CD1c-positive myeloid dendritic cell (primary cell): Measurements from ENCODE around the gene IFNLR1.

Source experiments
- DNase-seq: peaks from one replicate; pipeline ENCODE4 v3.0.0-alpha.2; 2016; ENCODE audit errors: extremely low spot score

IFNLR1 gene

DNA sequence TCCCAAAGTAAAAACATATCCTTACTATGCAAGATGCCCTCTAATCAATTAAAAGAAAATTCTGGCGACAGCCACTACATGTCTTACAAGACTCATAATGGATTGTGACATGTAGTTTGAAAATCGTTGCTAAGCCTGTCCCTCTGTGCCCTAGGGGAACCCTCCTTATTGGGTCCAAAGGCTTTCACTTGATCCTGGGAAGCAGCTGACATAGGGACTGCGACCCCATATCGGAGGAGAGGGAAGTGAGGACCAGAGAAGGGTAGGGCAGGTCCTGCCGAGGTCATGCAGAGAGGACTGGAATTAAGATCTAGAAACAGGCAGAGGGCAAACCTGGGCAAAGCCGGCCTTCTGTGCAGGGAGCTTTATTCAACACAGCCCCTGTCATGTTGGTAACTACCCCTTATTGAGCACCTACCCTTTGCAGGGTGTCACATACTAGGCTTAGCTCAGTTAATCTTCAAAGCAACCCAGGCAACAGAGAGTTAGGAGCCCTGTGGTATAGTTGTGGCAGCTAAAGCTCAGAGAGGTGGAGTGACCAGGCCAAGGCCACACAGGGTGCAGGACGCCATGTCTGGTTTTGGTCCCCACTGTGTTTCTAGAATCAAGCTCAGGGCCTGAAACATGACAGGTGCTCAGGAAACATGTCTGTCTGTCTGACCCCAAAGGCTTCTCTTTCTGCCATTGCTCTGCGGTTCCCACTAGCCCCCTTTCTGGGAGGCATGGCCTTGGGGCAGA, 18.4 kb upstream of the IFNLR1 start:
- no peak for DNase-seq

DNA sequence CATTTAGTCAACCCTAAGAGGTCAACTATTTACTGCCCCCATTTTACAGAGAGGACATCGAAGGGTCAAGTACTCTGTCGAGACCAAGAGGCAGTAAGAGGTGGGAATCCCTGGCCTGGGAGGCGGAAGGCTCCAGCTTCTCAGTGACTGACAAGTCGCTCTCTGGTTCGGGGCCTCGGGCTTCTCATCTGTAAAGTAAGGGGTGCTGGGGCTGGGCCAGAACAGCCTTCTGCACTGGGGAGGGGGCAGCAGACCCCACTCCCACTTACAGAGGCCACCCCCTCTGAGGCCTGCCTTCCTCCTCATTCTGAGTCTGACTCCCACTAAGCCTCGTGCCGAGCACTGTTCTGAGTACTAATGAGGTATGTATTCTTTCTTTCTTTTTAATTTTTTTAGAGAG, 17.0 kb upstream of the IFNLR1 start:
- DNase-seq, result no peak

DNA sequence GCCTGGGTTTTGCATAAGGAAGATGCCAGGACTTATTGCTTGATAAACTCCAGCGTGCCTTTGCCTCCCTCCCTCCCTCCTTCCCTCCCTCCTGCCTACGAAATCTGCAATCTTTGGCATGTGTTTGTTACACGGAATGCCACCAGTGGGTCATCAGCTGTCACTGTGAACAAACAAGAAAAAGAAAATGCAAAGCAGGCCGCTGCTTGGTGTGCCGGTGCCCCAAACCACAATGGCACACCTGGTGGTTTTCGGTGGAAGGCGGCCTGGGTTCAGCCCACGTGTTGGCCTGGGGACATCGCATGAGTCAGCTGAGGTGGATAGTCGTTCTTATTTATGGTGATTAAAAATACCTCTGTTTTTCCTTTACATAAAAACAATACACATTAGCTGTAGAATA, 16.3 kb upstream of the IFNLR1 start:
- DNase-seq, result no peak

DNA sequence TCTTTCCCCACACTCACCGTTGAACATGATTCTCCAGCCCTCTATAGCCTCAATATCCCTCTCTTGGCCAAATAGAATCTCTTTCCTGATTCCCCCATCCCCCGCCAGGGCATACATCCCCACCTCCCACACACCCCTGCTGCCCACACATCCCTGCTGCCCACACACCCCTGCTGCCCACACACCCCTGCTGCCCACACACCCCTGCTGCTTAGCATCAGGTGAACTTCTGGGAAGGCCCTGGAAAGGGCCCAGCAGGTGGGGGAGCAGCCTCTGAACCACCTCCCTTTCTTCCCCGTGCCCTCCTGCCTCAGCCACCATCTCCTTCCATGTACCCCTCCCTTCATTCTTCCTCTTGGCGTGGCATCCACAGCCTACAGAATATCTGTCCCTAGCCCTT, 15.9 kb upstream of the IFNLR1 start:
- no peak for DNase-seq

DNA sequence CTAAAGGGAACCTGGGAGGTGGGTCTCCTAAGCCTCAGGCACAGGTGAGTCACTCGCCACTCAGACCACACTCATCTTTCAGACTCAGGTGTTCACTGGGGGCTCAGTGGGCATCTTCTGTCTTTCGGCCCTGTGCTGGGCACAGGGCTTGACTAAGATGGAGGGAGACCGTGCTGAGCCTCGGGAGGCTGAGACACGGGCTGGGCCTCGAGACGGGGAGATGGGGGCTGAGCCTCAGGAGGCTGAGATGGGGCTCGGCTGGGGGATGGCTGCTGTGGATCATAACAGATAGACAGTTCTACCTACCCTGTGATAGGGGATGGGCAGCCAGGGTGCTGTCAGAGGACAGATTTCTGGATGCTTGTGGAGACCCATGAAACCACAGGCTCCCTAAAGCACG, 15.5 kb upstream of the IFNLR1 start:
- DNase-seq, result no peak

DNA sequence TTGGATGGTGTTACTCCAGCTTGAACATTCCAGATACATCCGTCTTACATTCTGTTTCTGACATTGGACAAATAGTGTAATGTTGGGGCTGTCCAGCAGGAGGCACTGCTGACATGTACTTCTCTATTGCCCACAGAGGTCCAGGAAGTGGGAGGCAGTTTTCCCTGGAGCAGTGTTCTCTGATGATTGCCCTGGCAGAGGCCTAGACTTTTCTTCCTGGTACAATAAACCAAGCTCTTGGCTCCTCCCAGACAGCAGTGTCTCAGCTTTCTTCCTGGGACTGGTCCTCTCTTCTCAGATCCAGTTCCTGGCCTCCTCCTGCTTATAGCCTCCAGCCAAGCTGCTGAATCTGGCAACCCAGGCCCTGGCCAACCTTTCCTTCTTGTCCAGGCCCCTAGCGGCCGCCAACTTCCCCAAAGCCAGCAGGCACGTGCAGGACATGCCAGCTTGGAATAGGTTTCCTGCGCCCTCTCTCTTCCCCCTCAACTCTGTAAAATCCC, 14.9 kb upstream of the IFNLR1 start:
- DNase-seq, result peak; percentile 81

DNA sequence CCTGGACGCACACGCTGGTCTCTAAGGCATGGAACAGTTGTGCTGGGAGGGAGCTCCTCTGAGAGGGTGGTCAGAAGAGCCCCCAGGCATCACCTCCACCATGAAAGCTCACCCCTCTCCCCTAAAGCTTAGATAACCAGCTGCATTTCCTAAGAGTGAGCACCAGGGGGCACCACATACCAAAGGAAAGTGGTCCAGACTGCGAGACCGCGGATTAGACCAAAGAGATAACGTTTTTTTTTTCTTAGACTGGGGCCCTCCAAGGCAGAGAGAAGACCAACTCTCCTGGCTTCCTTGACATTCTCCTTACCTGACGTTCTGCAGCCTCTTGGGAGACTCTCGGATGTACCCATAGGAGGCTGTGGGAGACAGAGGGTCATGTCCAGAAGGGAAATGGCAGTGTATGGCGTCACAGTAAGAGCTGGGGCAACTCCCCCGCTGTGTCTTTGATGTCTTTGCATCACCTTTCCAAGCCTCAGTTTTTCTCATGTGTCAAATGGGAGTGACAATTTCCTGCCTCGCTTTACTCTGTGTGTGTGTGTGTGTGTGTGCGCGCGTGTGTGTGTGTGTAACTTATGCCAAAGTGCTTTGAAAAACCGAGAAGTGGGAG, 12.3 kb upstream of the IFNLR1 start:
- DNase-seq, result peak; percentile 75

DNA sequence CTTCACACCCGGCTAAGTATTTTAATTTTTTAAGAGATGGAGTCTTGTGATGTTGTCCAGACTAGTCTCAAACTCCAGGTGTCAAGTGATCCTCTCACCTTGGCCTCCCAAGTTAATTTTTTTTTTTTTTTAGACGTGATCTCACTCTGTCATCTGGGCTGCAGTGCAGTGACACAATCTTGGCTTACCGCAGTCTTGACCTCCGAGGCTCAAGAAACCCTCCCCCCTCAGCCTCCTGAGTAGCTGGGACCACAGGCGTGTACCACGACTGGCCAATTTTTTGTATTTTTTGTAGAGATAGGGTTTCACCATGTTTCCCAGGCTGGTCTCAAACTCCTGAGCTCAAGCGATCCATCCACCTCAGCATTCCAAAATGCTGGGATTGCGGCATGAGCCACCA, 11.7 kb upstream of the IFNLR1 start:
- no peak for DNase-seq

DNA sequence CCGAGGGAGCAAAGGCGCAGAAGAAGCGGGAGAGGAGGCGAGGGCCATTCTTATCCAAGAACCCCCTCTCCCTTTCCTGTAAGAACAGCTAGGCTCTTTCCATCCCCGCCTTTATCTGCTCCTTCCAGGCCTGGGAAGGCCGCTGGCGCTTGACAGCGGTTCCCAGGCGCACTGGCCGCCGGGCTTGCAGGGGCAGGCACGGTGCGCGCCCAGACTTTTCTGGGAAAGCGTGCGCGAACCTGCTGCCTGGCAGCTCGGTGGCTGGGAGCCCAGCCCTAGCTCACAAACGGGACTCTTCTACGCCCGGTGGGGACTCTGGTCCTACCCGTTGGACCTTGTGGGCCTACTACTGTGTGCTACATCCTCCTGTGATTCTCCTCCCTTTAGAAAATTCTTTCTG, 8.8 kb upstream of the IFNLR1 start:
- DNase-seq, result no peak

DNA sequence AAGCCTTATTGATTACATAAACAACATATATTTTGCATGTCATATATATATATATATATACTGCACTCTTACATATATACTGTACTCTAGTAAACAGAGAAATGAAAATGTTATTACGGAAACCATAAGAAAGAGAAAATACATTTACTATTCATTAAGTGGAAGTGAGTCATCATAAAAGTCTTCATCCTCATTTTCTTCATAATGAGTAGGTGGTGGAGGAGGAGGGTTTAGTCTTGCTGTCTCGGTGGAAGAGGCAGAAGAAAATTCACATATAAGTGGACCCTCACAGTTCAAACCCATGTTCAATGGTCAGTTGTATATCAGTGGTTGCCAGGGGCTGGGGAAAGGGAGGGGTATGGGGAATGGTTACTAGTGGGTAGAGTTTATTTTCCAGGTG, 8.0 kb upstream of the IFNLR1 start:
- peak; percentile 54 for DNase-seq

DNA sequence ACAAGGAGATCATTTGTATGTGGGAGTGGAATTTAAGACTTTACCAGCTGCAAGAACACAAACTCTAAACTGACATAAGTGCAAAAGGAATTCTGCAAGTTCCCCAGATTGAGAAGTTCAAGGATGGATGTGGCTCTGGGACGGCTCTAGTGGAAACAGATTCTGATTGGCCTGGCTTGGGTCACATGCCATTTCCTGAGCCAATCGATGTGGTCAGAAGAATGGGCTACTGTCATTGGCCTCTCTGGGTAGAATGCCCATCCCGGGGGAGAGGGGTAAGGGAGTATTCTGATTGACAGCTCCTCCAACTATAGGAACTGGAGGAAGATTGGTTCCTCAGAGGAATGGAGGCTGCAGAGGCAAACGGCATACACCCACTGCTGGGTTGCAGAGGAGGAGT, 6.0 kb upstream of the IFNLR1 start:
- DNase-seq, result peak; percentile 50

DNA sequence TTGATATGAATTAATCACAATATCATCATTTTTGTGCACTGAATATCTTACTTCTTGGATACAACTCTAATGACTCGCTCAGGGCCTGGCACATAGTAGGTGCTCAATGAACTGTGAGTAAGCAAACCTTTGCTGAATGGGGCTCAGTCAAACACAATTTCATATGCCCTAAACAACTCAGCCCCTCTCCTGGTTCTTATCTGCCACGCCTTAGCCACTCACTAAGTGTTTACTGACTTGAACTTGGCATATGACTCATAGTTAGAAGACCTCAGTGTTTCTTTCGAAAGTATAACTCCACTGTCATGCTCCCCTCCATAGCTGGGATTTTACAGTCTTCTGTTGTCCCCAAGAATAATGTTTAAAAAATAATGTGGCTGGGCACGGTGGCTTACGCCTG, 4.8 kb upstream of the IFNLR1 start:
- peak; percentile 65 for DNase-seq

DNA sequence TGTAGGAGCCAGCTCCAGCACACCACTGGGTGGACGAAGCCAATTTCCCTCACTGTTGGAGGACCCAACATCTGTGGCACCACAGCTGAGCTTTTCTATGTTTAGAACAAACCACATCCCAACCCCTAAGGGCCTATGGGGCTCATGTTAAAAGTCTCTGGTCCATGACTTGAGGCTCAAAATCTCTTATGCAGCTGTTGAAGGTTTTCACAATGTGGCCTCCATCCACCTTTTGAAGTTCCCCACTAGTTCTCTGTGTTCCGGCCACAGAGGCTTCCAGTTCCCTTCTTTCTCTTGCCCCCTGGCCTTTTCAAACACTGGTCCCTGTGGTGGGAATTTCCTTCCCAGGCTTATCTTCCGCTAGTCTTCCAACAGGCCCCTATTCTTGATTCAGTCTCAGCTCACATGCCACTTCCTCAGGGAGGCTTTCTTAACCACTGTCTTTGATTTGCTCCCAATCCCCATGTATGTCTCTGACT, 3.9 kb upstream of the IFNLR1 start:
- DNase-seq, result no peak

DNA sequence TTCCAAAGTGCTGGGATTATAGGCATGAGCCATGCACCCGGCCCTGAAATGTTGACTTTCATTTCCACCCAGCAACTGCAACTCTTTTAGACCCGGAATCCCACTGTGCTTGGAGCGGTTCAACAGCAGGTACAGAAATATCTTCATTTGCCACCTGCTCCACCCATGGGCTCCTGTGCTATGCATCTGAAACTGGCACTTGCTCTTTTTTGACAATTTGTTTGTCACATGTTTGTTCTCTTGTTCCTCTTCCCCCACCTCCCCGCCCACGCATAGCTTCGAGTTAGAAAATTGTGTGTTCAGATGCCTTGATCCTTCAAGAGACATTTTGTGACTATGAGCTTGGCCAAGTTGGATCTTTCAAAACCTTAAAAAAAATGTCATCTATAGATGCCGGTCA, 2.4 kb upstream of the IFNLR1 start:
- DNase-seq, result peak; percentile 94

DNA sequence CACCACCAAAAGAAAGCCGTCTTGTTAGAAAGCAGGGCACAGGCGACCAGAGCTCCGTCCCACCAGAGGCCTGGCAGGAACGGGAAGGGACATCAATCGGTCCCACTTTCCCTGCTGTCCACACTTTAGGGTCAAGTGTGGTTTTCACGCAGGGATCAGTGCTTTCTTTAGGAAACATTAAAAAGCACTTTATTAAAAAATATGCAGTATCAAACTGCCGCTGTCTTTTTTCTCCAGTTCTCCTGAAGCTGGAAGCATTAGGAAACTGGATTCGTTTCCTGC, 437 bp downstream of the IFNLR1 start:
- DNase-seq, result no peak

DNA sequence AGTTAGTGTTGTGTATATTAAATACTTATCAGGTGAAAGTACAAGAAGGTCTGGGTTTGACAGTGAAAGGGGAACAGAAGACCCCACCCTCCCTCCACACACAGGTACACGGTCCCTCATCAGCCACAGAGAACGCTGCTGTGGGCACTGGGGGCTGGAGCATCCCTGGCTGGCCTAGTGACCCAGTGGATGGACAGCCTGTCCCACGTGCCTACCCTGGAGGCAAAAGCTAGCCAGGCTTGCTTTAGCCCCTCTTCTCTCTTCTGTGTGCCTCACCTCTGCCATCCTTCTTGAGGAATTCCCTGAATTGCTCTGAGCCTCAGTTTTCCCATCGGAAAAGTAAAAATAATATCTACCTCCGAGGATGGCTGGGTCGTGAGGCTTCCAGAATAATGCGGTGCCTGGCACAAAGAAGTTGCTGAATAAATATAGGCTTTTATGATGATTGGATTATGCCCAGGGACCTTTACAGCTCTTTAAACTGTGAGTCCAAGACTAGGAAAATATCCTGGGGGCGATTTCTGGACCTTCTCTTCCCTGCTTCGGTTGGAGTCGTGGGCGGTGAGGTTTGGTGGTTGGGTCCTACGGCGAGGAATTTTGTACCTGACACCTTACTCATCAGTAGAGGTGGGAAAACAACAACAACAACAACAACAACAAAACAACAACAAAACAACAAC, 918 bp downstream of the IFNLR1 start:
- no peak for DNase-seq

DNA sequence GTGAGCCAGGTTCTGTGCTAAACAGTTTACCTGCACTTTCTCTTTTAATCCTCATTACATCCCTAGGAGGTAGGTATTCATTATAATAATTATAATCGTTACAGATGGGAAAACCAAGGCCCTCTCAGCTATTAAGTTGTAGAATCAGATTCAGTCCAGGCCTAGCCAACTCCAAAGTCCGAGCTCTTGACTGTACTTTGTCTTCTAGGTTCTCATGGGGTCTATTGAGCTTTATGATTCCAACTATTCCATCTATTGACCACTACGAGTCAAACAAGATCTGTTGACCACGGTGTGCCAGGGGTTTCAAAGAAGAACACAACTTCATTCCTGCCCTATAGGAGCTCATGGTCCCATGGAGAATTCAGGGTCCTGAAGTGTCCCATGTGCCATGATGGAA, 2.0 kb downstream of the IFNLR1 start:
- DNase-seq, result no peak

DNA sequence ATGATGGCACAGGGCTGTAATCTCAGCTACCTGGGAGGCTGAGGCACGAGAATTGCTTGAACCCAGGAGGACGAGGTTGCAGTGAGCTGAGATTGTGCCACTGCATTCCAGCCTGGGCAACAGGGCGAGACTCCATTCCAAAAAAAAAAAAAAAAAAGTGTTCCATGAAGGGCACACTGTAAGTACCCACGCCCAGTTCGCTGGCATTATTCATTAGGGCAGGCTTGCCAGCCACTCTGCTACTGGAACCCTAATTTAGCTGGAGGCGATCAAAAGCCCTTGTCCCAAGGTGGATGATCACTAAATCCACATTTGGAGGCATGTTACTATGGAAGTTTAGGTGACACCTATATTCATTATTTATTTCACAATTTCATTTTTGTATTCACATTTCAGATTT, 5.0 kb downstream of the IFNLR1 start:
- DNase-seq, result no peak

DNA sequence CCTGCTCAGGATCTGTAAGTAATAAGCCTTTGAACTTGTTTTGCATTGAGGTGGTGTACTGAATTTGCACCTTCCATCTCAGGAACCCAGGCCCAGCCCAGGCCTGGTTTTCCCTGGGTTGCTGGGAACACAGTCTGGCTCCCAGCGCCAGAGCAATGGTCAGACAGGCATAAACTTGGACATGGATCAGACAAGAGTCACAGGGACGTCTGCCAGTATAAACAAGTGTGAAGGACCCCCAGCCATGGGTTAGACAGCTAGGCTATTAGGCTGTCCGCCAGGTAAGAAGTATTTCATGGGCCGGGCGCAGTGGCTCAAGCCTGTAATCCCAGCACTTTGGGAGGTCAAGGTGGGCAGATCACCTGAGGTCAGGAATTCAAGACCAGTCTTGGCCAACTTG, 5.5 kb downstream of the IFNLR1 start:
- no peak for DNase-seq

DNA sequence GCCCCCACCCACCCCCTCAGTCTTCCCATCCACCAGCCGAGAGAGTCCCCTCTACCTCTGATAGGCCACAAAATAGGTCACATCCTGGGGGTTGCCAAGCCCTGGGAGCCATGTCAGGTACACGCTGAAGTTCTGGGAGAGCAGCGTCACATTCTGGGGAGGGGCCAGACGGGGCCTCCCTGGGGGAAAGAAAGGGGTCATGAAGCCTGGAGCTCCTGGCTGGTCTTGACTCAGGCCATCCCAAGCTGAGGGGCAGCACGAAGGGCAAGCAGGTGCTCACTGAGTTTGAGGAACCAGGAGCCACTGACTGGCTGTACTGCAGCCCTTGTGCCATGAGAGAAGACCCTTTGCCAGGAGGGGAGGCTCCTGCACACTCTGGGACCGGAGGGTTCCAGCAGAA, 6.4 kb downstream of the IFNLR1 start:
- no peak for DNase-seq

DNA sequence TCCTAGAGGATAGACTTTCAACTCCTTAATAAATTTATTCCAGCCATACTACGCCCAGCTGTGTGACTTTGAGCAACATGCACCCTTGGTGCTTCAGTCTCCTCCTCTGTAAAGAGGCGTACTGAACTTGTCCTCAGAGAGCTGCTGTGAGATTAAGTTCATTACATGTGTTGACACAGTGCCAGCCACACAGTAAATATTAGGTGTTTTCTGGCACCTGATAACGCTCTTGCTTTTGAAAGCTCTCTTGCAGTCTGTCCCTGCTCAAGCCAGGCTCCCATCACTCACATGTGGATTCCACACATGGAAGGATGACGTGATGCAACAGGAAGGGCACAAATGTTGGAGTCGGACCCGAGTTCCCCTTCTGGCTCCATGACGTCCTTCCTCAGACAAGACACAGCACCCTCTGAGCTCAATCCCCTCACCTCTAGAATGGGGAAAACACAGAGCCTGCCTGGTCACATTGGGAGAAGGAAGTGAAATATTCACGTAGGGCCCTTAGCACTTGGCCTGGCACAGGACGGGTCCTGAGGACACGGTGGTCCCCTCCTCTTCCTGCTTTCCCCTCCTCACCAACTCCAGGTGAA, 7.7 kb downstream of the IFNLR1 start:
- DNase-seq, result no peak

DNA sequence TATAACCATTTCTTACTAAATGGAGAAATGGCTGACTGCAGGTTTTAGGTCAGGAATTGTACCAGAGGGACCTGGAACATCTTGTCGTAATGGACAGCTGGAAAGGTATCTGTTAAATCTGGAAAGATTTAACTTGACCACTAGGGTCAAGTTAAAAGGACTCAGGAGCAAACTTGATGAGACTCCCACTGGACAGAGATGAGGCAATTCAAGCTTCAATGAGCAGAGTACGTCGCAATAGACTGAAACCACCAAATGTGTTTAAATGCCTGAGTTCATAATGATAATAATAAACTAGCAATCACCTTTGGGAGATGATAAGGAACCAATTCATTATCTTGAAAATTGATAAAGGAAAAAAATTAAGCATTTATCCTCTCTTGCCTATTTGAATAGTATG, 8.7 kb downstream of the IFNLR1 start:
- DNase-seq, result no peak

DNA sequence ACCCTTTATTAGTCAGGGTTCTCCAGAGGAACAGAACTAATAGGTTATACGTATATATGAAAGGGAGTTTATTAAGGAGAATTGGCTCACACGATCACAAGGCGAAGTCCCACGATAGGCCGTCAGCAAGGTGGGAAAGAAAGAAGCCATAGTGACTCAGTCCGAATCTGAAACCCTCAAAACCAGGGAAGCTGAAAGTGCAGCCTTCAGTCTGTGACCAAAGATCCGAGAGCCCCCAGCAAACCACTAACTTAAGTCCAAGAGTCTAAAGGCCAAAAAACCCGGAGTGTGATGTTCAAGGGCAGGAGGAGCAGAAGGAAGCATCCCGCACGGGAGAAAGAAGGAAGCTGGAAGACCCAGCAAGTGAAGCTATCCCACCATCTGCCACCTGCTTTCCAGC, 9.9 kb downstream of the IFNLR1 start:
- no peak for DNase-seq
